Esophagus mucosa (tissue), 1 donor: ENCODE data around the gene NCOA3. TPM values are rescaled to one million over a fixed set of nuclear protein-coding genes. Genes with fewer than 3 reads are reported as not detected.

Experiments
- ATAC-seq: fragments of 200-7000 bp; cut with Tn5 transposase; one replicate; pipeline ENCODE4 v1.9.1; 2020
- total RNA-seq: library from RNA; stranded (reverse); gene quantifications from one replicate; pipeline ENCODE4 v1.2.4, GENCODE V29; 2023
- donor health status: DM: yes; HTN: yes; CAD: no.

NCOA3 gene
- total RNA-seq, 1 donor from 2014 or later, result 29.1 TPM

GRCh38 chr20:47600967-47601547, 99.4 kb downstream of the NCOA3 start:
- ATAC-seq, result no peak

- no peak for ATAC-seq
These were observed 101.6 kb downstream of the NCOA3 start for GRCh38 chr20:47603260-47603659.

GRCh38 chr20:47605673-47606413, 104.2 kb downstream of the NCOA3 start:
- ATAC-seq, result no peak

- no peak for ATAC-seq
These were observed 104.8 kb downstream of the NCOA3 start for GRCh38 chr20:47606414-47606982.

- ATAC-seq, result peak; percentile 34
These were observed 105.4 kb downstream of the NCOA3 start for GRCh38 chr20:47606983-47607613.

GRCh38 chr20:47609001-47609400, 107.3 kb downstream of the NCOA3 start:
- ATAC-seq, result no peak

GRCh38 chr20:47610247-47610944, 108.7 kb downstream of the NCOA3 start:
- ATAC-seq, result peak; percentile 81

- ATAC-seq, result no peak
These were observed 109.2 kb downstream of the NCOA3 start for GRCh38 chr20:47610945-47611250.

- no peak for ATAC-seq
These were observed 110.1 kb downstream of the NCOA3 start for GRCh38 chr20:47611785-47612184.

GRCh38 chr20:47612670-47613069, 111.0 kb downstream of the NCOA3 start:
- no peak for ATAC-seq

GRCh38 chr20:47614703-47615309, 113.1 kb downstream of the NCOA3 start:
- ATAC-seq, result peak; percentile 19

GRCh38 chr20:47618479-47618878, 116.8 kb downstream of the NCOA3 start:
- ATAC-seq, result no peak

- ATAC-seq, result no peak
These were observed 119.4 kb downstream of the NCOA3 start for GRCh38 chr20:47620808-47621805.

- ATAC-seq, result no peak
These were observed 120.5 kb downstream of the NCOA3 start for GRCh38 chr20:47622118-47622665.

- no peak for ATAC-seq
These were observed 121.5 kb downstream of the NCOA3 start for GRCh38 chr20:47623206-47623605.

GRCh38 chr20:47627540-47627939, 125.9 kb downstream of the NCOA3 start:
- no peak for ATAC-seq

- no peak for ATAC-seq
These were observed 128.2 kb downstream of the NCOA3 start for GRCh38 chr20:47629907-47630306.

- ATAC-seq, result no peak
These were observed 129.4 kb downstream of the NCOA3 start for GRCh38 chr20:47631078-47631477.

- no peak for ATAC-seq
These were observed 133.6 kb downstream of the NCOA3 start for GRCh38 chr20:47635256-47635655.

- ATAC-seq, result no peak
These were observed 137.2 kb downstream of the NCOA3 start for GRCh38 chr20:47638851-47639250.

GRCh38 chr20:47642118-47642517, 140.4 kb downstream of the NCOA3 start:
- no peak for ATAC-seq
